Measurements from ENCODE around the gene PSMG2.
"Not testable (repeated sequence)": the region's sequence is repeated elsewhere in the genome, so short reads cannot be mapped to it uniquely, and the experiment has no call there.

The PSMG2 gene

GRCh38 chr18:12726331-12726730 lies 23.5 kb downstream of the PSMG2 start:
- DNase-seq: no peak

- DNase-seq: no peak
Measured at GRCh38 chr18:12726774-12727550, 24.1 kb downstream of the PSMG2 start.

DNA sequence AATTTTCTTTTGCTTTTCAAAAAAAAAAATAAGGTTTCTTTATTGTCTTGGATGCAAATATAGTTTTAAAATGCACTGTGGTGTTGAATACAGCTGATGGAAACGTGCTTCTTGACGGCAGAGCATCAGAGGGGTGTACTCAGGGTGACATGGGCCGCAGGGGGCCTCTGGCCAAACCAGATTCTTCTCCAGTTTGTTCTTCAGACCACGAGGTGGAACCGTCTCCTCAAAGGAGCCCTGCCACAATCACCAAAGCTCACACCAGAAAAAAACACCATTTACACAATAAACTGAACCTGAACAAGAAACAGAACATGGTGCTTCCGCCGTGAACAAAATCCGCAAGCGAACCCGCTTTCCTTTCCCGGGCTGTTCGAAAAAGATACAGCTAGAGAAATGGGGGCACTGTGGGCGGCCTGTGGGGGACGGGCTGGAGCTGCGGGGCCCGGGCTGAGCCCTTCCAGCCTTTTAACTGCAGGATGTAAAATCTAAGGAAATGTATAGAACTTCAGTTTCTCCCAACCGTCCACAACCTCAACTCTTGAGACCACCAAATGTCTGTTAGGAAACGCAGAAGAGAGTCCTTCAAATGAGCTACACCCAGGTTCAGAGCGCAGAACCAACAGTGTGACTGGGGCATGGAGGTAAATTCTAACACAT lies 34.5 kb downstream of the PSMG2 start:
- no peak for DNase-seq

DNA sequence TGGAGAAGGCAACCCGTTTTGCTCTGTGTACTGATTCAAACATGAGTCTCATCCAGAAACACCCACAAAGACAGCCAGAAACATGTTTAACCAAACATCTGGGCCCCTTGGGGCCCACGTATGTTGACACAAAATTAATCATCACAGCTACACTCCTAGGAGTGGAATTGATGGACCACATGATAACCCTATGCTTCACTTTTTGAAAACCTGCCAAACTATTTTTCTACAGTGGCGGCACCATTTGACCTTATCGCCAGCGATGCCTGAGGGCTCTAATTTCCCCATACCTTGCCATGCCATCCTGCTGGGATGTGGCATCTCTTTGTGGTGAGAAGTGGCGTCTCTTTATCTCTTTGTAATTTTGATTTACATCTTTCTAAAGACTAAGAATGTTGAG lies 38.5 kb downstream of the PSMG2 start:
- DNase-seq: peak; percentile 18

DNA sequence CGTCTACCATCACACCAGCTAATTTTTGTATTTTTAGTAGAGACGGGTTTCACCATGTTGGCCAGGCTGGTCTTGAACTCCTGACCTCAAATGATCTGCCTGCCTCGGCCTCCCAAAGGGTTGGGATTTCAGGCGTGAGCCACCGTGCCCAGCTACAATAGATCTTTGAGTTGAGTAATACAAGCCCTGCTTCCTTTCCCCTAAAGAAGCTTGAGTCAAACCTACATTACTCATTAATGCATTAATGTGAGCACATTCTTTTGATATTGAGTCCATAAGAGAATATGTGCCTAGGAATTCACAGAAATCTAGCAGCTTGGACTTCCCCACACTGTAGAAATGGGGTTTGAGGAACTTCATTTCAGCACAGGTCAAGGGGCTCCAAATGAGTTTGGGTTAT lies 39.6 kb downstream of the PSMG2 start:
- no peak for DNase-seq

DNA sequence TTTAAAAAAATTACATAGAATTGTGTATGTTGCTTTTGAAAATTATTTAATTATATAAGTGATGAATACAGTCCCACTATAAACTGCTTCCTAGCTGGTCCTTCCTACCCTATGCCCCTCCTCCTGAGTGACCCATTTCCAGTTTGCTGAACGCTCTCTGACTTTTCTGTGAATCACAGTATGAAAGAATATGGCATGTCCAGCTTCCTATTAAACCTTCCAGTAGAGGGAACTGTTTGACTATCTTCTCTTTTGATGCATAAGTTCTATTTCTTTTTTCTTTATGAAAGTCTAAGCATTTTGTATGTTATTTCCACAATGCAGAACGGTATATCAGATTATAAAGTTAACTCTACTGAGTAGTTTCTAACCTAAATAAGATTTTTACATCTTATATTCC lies 41.3 kb downstream of the PSMG2 start:
- no peak for DNase-seq

DNA sequence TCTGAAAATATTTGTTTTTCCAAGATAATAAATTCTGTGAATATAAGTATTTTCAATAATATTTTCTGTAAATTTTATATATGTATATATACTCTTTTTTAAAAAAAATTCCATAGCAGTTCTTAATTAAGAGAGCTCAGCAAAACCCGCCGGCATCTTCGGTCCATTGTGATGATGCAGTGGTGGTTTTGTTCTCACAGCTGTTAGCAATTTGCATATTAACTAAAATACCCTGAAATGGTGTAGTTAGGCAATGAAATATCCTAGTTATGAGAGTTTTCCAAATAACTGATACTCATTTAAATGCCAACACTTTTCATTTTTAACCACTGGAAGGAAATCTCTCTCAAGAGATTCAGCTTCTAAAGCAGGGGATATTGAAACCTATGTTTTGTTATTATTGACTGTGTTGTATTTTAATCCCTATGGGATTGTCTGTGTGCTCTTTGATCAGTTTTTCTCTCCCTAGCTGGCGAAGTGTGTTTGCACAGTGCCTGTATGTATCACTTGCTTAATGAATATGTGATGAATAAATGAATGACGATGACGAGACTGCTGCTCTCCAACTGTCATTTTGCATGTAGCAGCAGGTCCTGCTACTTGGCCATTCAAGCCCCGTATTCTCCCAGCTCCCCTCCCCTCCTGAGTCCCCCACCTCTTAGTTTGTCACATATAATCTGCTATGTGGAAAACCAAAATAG lies 42.4 kb downstream of the PSMG2 start:
- DNase-seq: no peak

GRCh38 chr18:12747530-12748315 lies 44.9 kb downstream of the PSMG2 start:
- no peak for DNase-seq

DNA sequence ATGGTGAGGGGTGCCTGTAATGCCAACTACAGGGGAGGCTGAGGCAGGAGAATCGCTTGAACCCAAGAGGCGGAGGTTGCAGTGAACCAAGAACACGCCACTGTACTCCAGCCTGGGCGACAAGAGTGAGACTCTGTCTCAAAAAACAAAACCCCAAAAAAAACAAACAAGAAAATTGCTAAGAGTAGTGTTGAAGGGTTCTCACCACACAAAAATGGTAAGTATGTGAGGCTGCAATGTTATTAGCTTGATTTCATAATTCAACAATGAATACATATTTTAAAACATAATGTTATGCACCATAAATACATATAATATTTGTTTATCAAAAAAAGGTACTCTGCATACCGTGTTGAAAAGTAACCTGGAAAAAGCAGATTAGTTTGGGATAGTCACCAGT lies 45.8 kb downstream of the PSMG2 start:
- DNase-seq: no peak

- DNase-seq: no peak
Measured at GRCh38 chr18:12749121-12749520, 46.3 kb downstream of the PSMG2 start.

DNA sequence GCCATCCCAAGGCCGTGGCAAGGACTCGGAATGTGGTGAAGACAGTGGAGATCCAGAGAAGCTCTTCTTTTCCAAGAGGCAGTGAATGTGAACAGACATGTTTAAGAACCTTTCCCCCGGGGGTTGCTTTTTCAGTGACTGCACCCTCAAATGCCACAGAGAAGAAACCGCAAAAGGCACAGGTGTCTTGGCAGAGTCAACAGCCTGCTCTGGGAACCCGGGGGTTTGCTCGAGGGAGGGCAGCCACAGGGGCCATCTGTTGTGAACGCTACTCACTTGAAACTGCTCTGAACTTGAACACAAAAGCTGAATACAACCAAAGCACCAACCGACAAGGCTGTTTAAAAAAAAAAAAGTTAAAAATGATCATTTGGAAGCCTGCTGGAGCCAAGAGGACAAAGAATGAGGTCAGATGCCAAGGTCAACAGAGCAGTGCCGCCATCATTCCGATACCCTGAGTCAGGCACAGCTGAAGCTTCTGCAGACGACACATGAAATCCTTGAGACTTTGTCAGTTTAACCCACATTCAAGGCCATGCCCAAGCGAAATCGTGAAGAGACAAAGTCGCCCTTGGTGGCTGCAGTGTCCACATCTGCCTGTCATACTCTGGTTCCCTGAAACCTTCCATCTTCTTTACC lies 47.4 kb downstream of the PSMG2 start:
- peak; percentile 56 for DNase-seq

- no peak for DNase-seq
Measured at GRCh38 chr18:12750715-12751502, 48.1 kb downstream of the PSMG2 start.

DNA sequence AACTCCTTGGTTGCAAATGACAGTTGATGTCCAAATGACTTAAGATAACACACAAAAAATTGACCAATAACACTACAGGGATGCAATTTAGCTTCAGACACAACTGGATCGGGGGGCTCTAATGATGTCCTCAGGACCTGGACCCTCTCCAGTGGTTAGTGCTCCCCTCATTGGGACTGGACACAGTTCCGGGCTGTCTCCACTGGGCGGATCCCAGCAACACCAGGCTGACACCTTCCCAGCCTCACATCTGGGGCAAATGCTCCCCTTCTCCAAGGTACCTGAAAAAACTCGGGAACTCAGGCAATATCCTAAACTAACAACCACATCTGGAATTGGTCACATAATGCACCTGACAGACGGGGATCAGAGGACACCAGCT lies 48.7 kb downstream of the PSMG2 start:
- no peak for DNase-seq

DNA sequence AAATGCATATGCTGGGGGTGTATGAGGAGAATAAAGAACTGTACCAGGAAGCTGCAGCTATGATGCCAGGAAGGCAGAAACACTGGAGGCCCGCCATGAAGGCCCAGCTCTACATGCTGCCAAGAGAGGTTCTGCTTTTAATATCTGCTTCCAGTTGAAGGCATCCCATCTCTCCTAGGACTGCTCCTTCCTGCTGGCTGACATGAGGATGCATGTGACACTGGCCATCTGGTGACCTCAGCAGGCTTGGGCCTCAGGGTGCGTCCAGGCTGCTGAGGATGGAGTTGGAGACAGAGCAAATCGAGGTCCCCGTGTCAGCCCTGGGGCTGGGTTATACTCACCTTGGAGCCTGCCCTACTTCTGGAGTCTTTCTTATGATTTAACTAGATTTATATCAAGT lies 49.0 kb downstream of the PSMG2 start:
- DNase-seq: no peak

- no peak for DNase-seq
Measured at GRCh38 chr18:12754511-12754910, 51.7 kb downstream of the PSMG2 start.

GRCh38 chr18:12755606-12756005 lies 52.8 kb downstream of the PSMG2 start:
- not testable (repeated sequence) for DNase-seq

- DNase-seq: not testable (repeated sequence)
Measured at GRCh38 chr18:12756619-12757239, 53.9 kb downstream of the PSMG2 start.

DNA sequence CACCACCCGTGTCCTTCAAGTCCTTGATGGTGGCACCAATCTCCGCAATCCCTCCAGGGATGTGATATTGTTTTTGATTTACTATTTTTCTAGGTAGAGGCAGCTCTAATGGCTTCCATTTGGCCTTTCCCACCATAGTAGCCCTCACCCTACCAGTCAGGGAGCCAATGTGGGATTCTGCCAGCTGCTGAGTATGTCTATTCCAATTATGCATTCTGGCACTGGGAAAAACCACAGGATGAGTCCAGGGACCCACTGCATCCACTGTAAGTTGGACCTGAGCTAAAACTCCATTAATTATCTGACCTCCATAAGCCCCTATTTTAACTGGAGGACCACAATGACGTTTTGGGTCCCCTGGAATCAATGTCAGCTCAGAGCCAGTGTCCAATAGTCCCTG lies 55.7 kb downstream of the PSMG2 start:
- not testable (repeated sequence) for DNase-seq

GRCh38 chr18:12765126-12765525 lies 62.3 kb downstream of the PSMG2 start:
- no peak for DNase-seq

DNA sequence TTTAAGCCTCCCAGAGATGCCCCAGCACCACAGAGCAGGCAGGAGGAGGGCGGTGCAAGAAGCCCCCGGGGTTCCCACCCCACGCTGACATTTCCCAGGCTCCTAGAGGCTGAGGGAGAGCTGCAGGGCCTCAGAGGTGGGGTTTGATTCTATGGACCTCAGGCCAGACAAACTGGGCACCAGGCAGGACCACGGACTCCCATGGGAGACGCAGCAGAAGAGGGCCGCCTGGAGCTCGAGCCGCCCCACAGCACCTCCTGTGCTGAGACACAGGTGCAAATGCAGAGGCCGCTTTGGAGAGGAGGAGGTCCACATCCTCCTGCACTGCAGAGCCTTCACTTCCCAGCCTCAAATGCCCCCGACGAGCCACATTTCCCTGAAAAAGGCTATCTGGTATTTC lies 62.7 kb downstream of the PSMG2 start:
- no peak for DNase-seq

GRCh38 chr18:12766986-12767433 lies 64.2 kb downstream of the PSMG2 start:
- DNase-seq: no peak
